GM10266 (cell line): Measurements from ENCODE around the gene GABBR2.

ENCODE experiments used
- DNase-seq: peaks from one replicate; pipeline ENCODE4 v3.0.0; 2012; ENCODE audit errors: extremely low spot score
- CTCF ChIP-seq: IDR thresholded peaks from 2 replicates; pipeline ENCODE4 v1.5.1; 2012; ENCODE audit warnings: mild to moderate bottlenecking, low read depth; ENCODE audit not compliant: control insufficient read depth, insufficient read depth; ENCODE audit errors: missing control alignments

The GABBR2 gene

DNA sequence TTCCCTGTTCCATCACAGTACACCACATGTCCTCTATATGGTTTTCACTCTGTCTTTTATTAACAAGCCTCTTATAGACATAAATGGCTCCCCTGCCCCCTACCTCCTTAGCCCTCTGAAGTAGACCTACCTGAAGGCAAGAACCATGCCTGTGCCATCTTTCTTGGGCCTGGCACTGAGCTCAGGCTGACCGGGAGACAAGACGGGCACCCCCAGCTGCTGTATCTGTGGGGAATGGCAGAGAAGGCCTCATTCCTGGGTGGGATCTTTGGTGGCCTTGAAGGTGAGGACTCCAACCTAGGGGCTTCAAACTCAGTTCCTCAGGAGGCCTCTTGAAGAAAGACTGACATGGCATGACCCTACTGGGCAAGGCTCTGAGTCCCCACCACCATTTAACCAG, 109.9 kb downstream of the GABBR2 start:
- TF ChIP-seq CTCF, result no peak
- no peak for DNase-seq

DNA sequence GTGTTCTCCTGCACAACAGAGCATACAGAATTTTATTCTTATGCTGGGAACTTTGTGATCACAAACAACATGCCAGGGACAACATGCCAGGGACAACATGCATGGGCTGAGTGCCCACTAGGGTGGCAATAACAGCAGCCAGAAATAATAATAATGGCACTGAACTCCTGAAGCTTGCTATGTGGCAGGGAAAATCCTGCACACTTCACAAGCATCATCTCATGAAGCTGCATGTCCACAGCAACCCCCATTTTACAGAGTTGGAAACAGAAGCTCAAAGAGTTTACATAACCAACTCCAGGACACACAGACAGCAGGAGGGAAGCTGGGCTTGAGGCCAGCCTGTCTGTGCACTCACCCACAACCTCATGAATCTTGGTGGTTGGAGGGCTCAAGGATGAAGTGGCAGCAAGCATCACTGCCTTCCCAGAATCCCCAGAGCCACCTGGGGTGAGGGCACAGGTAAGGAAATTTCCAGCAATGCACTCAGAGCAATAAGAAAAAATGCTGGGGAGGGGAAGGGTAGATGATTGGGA, 111.4 kb downstream of the GABBR2 start:
- no peak for TF ChIP-seq CTCF
- DNase-seq, result no peak

GRCh38 chr9:98596486-98596885, 112.2 kb downstream of the GABBR2 start:
- TF ChIP-seq CTCF, result no peak
- DNase-seq, result no peak

- DNase-seq, result no peak
- no peak for TF ChIP-seq CTCF
These were observed 114.1 kb downstream of the GABBR2 start for GRCh38 chr9:98594546-98595160.

DNA sequence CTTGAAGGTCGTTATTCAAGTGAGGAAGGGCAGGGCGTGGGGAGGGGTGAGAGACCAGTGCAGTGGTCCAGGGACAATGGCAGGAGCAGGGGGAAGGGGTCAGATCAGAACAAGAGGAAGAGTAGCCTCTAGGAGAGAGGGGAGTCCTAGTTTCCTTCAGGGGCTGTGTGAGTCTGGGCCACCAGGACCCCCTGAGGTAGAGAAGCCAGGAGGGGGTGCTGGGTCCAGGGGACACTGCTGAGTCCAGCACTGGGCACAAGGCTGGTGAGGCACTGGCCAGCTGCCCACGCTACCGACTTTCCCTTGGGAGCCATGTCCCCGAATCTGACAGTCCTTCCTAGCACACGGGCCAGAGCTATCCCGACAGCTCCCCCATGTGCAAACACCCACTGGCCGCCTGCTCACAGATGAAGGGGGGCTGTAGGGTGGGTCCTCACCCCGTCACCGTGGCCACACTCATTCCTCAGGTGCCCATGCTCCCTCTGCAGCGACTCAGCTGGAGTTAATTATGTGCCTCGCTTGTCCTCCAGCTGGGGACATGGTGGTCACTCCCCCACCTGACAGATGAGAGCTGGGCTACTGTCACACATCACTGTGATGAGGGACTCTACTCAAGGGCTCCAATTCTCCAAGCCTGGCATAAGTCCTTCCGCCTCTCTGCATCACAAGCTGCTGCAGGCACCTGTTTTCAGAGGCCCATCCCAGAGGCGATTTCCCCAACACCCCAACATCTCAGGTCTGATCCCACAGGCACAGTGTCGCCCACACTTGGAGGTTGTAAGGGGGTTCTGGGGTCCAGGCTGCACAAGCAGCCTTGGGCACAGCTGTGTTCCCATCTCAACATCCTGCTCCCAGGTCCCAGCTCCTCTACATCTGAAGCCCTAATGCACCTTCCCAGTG, 115.1 kb downstream of the GABBR2 start:
- TF ChIP-seq CTCF, result no peak

GRCh38 chr9:98591696-98592095, 117.0 kb downstream of the GABBR2 start:
- no peak for DNase-seq
- no peak for TF ChIP-seq CTCF

More for the DNA sequence above, 115.1 kb downstream of the GABBR2 start:
- no peak for DNase-seq

- no peak for TF ChIP-seq CTCF
- no peak for DNase-seq
These were observed 118.6 kb downstream of the GABBR2 start for GRCh38 chr9:98590101-98590500.
